ENCODE data around the gene LBHD1. TPM values are rescaled to one million over a fixed set of nuclear protein-coding genes. Genes with fewer than 3 reads are reported as not detected.

LBHD1 gene
- total RNA-seq, 1 donor from 2014 or later, result 2.9 TPM

DNA sequence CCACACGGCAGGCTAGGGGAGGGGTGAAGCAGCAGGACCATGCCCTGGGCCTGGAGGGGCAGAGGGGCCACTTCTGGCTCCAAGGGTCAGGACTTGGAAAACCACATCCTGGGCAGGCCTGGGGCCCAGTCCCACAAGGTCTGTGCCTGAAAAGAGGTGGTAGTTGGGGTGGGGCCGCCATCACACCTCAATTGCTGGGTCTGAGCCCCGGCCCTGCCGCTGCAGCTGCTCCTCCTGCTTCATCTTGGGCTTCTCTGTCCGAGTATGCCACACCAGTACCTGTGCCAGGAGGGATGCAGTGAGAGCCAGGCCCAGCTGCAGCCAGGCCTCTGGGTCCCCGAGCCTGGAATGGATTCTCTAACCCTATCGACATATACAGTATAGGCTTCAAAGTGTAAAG is 56.5 kb downstream of the LBHD1 start:
- no peak for DNase-seq

DNA sequence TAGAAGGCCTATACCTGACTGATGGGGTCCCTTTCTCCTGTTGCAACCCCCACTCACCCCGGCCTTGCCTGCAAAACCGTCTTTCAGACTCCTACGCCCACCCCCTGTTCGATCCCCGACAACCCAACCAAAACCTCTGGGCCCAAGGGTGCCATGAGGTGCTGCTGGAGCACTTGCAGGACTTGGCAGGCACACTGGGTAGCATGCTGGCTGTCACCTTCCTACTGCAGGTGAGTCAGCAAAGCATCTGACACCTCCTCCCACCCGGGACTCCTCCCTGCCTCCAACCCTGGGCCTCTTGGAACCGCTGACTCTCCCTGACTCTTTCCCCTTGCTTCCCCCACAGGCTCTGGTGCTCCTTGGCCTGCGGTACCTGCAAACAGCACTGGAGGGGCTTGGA is 57.8 kb downstream of the LBHD1 start:
- DNase-seq, result no peak

- DNase-seq, result no peak
Observed at GRCh38 chr11:62613291-62613778, 58.7 kb downstream of the LBHD1 start.

Small RNA genes lying within 50 kb of the gene (small RNA-seq; reads per million reads assigned to genes)
- not detected for gene SNORA57 (ENCODE audit: low replicate concordance)

Other genes with a start within 250 kb of the LBHD1 start
- gene AHNAK, start 125.5 kb downstream of the LBHD1 start, total RNA-seq, result 909 TPM
- gene EEF1G, start 98.4 kb downstream of the LBHD1 start, total RNA-seq, result 1,840 TPM
- 5.8 TPM for gene TUT1, start 80.7 kb downstream of the LBHD1 start, total RNA-seq
- gene MTA2, start 70.4 kb downstream of the LBHD1 start, total RNA-seq, result 54.7 TPM
- 11.2 TPM for gene EML3, start 59.5 kb downstream of the LBHD1 start, total RNA-seq
- 0.72 TPM for gene ROM1, start 59.0 kb downstream of the LBHD1 start, total RNA-seq
- 14.4 TPM for gene B3GAT3, start 50.3 kb downstream of the LBHD1 start, total RNA-seq
- gene GANAB, start 25.7 kb downstream of the LBHD1 start, total RNA-seq, result 158 TPM
- gene INTS5, start 19.0 kb downstream of the LBHD1 start, total RNA-seq, result 22.4 TPM
- 10.4 TPM for gene C11orf98, start 7.1 kb downstream of the LBHD1 start, total RNA-seq
- gene CSKMT, start 7.0 kb downstream of the LBHD1 start, total RNA-seq, result 2.6 TPM
- 5.4 TPM for gene UQCC3, start 594 bp downstream of the LBHD1 start, total RNA-seq
- gene UBXN1, start 6.8 kb upstream of the LBHD1 start, total RNA-seq, result 90.2 TPM
- 33.8 TPM for gene LRRN4CL, start 17.3 kb upstream of the LBHD1 start, total RNA-seq
- gene BSCL2, start 35.2 kb upstream of the LBHD1 start, total RNA-seq, result 11.4 TPM
- gene GNG3, start 35.4 kb upstream of the LBHD1 start, total RNA-seq, result not detected
- gene HNRNPUL2, start 55.2 kb upstream of the LBHD1 start, total RNA-seq, result 39.0 TPM
- 18.9 TPM for gene TTC9C, start 56.2 kb upstream of the LBHD1 start, total RNA-seq
- 7.5 TPM for gene ZBTB3, start 81.9 kb upstream of the LBHD1 start, total RNA-seq
- 56.2 TPM for gene POLR2G, start 89.3 kb upstream of the LBHD1 start, total RNA-seq
- gene TAF6L, start 99.1 kb upstream of the LBHD1 start, total RNA-seq, result 17.7 TPM
- 19.5 TPM for gene TMEM179B, start 115.1 kb upstream of the LBHD1 start, total RNA-seq
- 24.7 TPM for gene TMEM223, start 119.7 kb upstream of the LBHD1 start, total RNA-seq
- gene NXF1, start 133.2 kb upstream of the LBHD1 start, total RNA-seq, result 45.2 TPM
- 37.1 TPM for gene STX5, start 159.8 kb upstream of the LBHD1 start, total RNA-seq
- not detected for gene TEX54, start 160.6 kb upstream of the LBHD1 start, total RNA-seq
- 36.8 TPM for gene WDR74, start 167.3 kb upstream of the LBHD1 start, total RNA-seq
- gene SLC3A2, start 208.6 kb upstream of the LBHD1 start, total RNA-seq, result 87.0 TPM
- 0.10 TPM for gene CHRM1, start 249.1 kb upstream of the LBHD1 start, total RNA-seq